ENCODE measurements around the gene PLA2G6. TPM values are rescaled to one million over a fixed set of nuclear protein-coding genes. Genes with fewer than 3 reads are reported as not detected.

PLA2G6 gene
- total and polyA plus RNA-seq, 2 of the 4 experiments (the other 2 are of a cell fraction), result 6.1 to 10.3 TPM

GRCh38 chr22:38219632-38220031 lies 38.0 kb upstream of the PLA2G6 start:
- peak overlapping the region; percentile 98 for H2BK120ac ChIP-seq (ENCODE audit: low read depth, low read length)
- peak overlapping the region; percentile 98 for H2BK5ac ChIP-seq (ENCODE audit: low read depth, low read length, poor library complexity, severe bottlenecking)
- H2BK20ac ChIP-seq (ENCODE audit: low read depth, low read length), result peak overlapping the region; percentile 46
- H3K18ac ChIP-seq (ENCODE audit: low read depth, low read length), result peak overlapping the region; percentile 50; the same call in 1 of the 2 replicates
- H3K9ac ChIP-seq (ENCODE audit: low read depth, low read length), result no peak overlapping the region
- peaks cover 19 to 42% of the 10 kb centered on the region in 2 experiments for H3K79me1 ChIP-seq (ENCODE audit: low read depth in 1 of 2, low read length in 2 of 2)
- no peak overlapping the region for H3K4me2 ChIP-seq (ENCODE audit: low read depth, low read length)
- H4K20me1 ChIP-seq (ENCODE audit: insufficient read depth, low read length), result 0 out of 2 replicates have a peak, but pooled peaks cover 5% of the 10 kb centered on the region
- in situ Hi-C loops (cut with MboI; ENCODE audit: low sequenced_read_pairs) (no loop called here), intact Hi-C loops (cut with micrococcal nuclease) (no loop called here), dilution Hi-C loops (cut with HindIII; ENCODE audit: low sequenced_read_pairs, unreplicated experiment) (no loop called here)
- peak overlapping the region; percentile 82 for H3K27ac ChIP-seq (ENCODE audit: insufficient read depth, low read length)
- no peak overlapping the region for H3K4me3 ChIP-seq (ENCODE audit: insufficient read depth, low read depth, low read length)
- no peaks in the 10 kb centered on the region for H3K9me3 ChIP-seq (ENCODE audit: control insufficient read depth, insufficient read depth, low read length)
- BruUV-seq (replicated peaks), result no TSS peak
- 60% methylated on average over 1 of the region's 10 CpGs; no CpG with 5 or more reads in 1 of the 2 experiments for WGBS, 2 experiments (ENCODE audit: extremely low coverage in 2 of 2, insufficient read length in 1 of 2)
- H2AFZ ChIP-seq (replicated peaks; ENCODE audit: low read length, poor library complexity), result peak overlapping the region; percentile 23
- H2BK15ac ChIP-seq (ENCODE audit: low read depth, low read length), result peak overlapping the region; percentile 69; the same call in 2 of the 3 replicates
- no peaks in the 10 kb centered on the region for H3K27me3 ChIP-seq (ENCODE audit: control insufficient read depth, insufficient read depth, low read length)
- peaks cover 14% of the 10 kb centered on the region for H3K9me1 ChIP-seq (ENCODE audit: insufficient read depth, low read length)
- no peak for ATAC-seq (ENCODE audit: low read depth)
- ChIA-PET POLR2A (ENCODE audit: unreplicated experiment) (interaction anchor here (0.5 kb wide), 1 partner anchor 26 kb away, joined by 5 read pairs; no protein-coding TSS in a partner anchor), CTCF (interaction anchor here (0.6 to 2.0 kb wide), 2 partner anchors 105 to 107 kb away, joined by 3 to 6 read pairs; no protein-coding TSS in a partner anchor)
- H4K8ac ChIP-seq (ENCODE audit: low read depth in 2 of 2, low read length in 2 of 2), result peak overlapping the region; percentile 96 to 99; a peak in 3 of 4 replicates
- peak overlapping the region; percentile 98 for H3K4ac ChIP-seq (ENCODE audit: low read depth, low read length)
- TF ChIP-seq RFX5 (IDR thresholded peaks at IDR 0.05; ENCODE audit: low read depth, low read length) (no peak), RCOR1 (IDR thresholded peaks at IDR 0.05; ENCODE audit: insufficient replicate concordance, low read length) (no peak), CHD1 (IDR thresholded peaks at IDR 0.05; ENCODE audit: low read depth, low read length) (no peak), CTCF (conservative IDR thresholded peaks at IDR 0.05; ENCODE audit: low read depth, low read length) (no peak), MAZ (IDR thresholded peaks at IDR 0.05; ENCODE audit: borderline replicate concordance, low read depth, low read length) (no peak), USF2 (IDR thresholded peaks at IDR 0.05; ENCODE audit: low read depth, low read length) (no peak), SMC3 (IDR thresholded peaks at IDR 0.05; ENCODE audit: low read depth, low read length) (no peak)
- H2AK5ac ChIP-seq (ENCODE audit: low read depth, low read length), result peak overlapping the region; percentile 100
- H3K56ac ChIP-seq (ENCODE audit: extremely low read depth, insufficient read depth, low read length), result 0 out of 2 replicates have a peak overlapping the region, but pooled peaks have one; percentile 17
- H2AK9ac ChIP-seq (replicated peaks; ENCODE audit: low read depth, low read length, poor library complexity), result peak overlapping the region; percentile 66
- peak overlapping the region; percentile 62 for H4K5ac ChIP-seq (ENCODE audit: low read depth, low read length)
- peaks cover 45% of the 10 kb centered on the region for H3K36me3 ChIP-seq (ENCODE audit: control insufficient read depth, insufficient read depth, low read length)
- peak overlapping the region; percentile 99 for H4K91ac ChIP-seq (ENCODE audit: insufficient read depth, low read depth, low read length)
- peak overlapping the region; percentile 17; the same call in 1 of the 2 replicates for H3K23ac ChIP-seq (ENCODE audit: low read depth, low read length)
- H3K14ac ChIP-seq (replicated peaks; ENCODE audit: low read depth, low read length), result peak overlapping the region; percentile 83
- no peak for DNase-seq
- H3K4me1 ChIP-seq (ENCODE audit: control insufficient read depth, insufficient read depth, low read length), result peaks cover 25% of the 10 kb centered on the region

Data from IMR-90 (cell line).